H1 (cell line): ENCODE measurements around the gene KCNJ16. TPM values are rescaled to one million over a fixed set of nuclear protein-coding genes. Genes with fewer than 3 reads are reported as not detected.

ENCODE experiments used
- BACH1 ChIP-seq: IDR thresholded peaks from 2 replicates; pipeline ENCODE4 v1.6.1; 2012; ENCODE audit warnings: low read length, improper control_type of control experiment
- CBX5 ChIP-seq: fragments of 300-800, 300-1000 bp; sonication (generic); IDR thresholded peaks from 2 replicates; pipeline ENCODE4 v1.7.1; 2016; ENCODE audit warnings: antibody characterized with exemption, low read length, low read depth
- GABPA ChIP-seq: IDR thresholded peaks from 2 replicates; pipeline ENCODE4 v1.6.1; 2011; ENCODE audit warnings: mild to moderate bottlenecking, low read length, moderate library complexity, borderline replicate concordance; ENCODE audit not compliant: insufficient read depth
- KDM4A ChIP-seq: IDR thresholded peaks from one replicate; pipeline ENCODE4 v1.7.1; 2012; ENCODE audit warnings: low read depth, mild to moderate bottlenecking, moderate library complexity, low read length, inconsistent platforms; ENCODE audit not compliant: severe bottlenecking
- RFX5 ChIP-seq: IDR thresholded peaks from 2 replicates; pipeline ENCODE4 v1.6.1; 2011; ENCODE audit warnings: low read depth, low read length, improper control_type of control experiment, borderline replicate concordance
- SIRT6 ChIP-seq: IDR thresholded peaks from one replicate; pipeline ENCODE4 v1.7.1; 2012; ENCODE audit warnings: low read length, inconsistent platforms
- SP4 ChIP-seq: IDR thresholded peaks from 2 replicates; pipeline ENCODE4 v1.6.1; 2012; ENCODE audit warnings: low read length, inconsistent platforms
- polyA plus RNA-seq, 7 experiments: library from polyadenylated mRNA; depleted of rRNA in 3 of 7; stranded (reverse) in 5 of 7; unstranded in 2 of 7; fragments of >200 nt in 5 of 7; fragments of 200-250 nt in 2 of 7; gene quantifications; 1 replicate in 5 of 7; 2 replicates in 1 of 7; 4 replicates in 1 of 7; pipeline versions ENCODE4 v1.2.1 to v1.2.3, GENCODE V29; 2011 to 2013; ENCODE audit warnings: missing spikeins in 2 of 7, mixed read lengths in 2 of 7
- total RNA-seq: library from RNA; stranded (reverse); fragmentation: NEBNext Ultra II Directional; extraction: Animal tissue kit (Norgen Biotek cat#: 25700); gene quantifications from 2 replicates; pipeline ENCODE4 v1.2.1, GENCODE V29; 2021

KCNJ16 gene
- total and polyA plus RNA-seq, 2 of the 8 experiments (the other 6 are each of a cell fraction or from before 2014, with no cell fraction given) = not detected

GRCh38 chr17:70161519-70161918, 86.5 kb downstream of the KCNJ16 start (continued):
- TF ChIP-seq KDM4A = no peak
- no peak for TF ChIP-seq SIRT6
- TF ChIP-seq CBX5 = no peak
- no peak for TF ChIP-seq RFX5
- TF ChIP-seq SP4 = no peak
- TF ChIP-seq BACH1 = no peak
- no peak for TF ChIP-seq GABPA
